KMS-11 (cell line): ENCODE results near the gene COA1.

ENCODE experiments used
- H2AFZ ChIP-seq: fragments of 200-600 bp; sonication (generic); 2 replicates; pipeline ENCODE4 v1.6.1; 2016; ENCODE audit warnings: antibody characterized with exemption, mixed run types, low read depth
- H3K27ac ChIP-seq: fragments of 200-600 bp; sonication (generic); 2 replicates; pipeline ENCODE4 v1.6.1; 2016; ENCODE audit warnings: mild to moderate bottlenecking, mixed run types
- H3K27me3 ChIP-seq: fragments of 200-600 bp; sonication (generic); 2 replicates; pipeline ENCODE4 v1.6.1; 2017; ENCODE audit warnings: mild to moderate bottlenecking, low read depth, mixed run types, moderate library complexity; ENCODE audit not compliant: insufficient read depth
- H3K36me3 ChIP-seq: fragments of 200-600 bp; sonication (generic); 2 replicates; pipeline ENCODE4 v1.6.1; 2017; ENCODE audit warnings: mild to moderate bottlenecking, mixed run types; ENCODE audit not compliant: insufficient read depth
- H3K4me1 ChIP-seq: fragments of 200-600 bp; sonication (generic); 2 replicates; pipeline ENCODE4 v1.6.1; 2016; ENCODE audit warnings: mild to moderate bottlenecking, low read depth, mixed run types; ENCODE audit not compliant: poor library complexity, severe bottlenecking
- H3K4me2 ChIP-seq: fragments of 200-600 bp; sonication (generic); 2 replicates; pipeline ENCODE4 v1.7.0; 2016; ENCODE audit warnings: mild to moderate bottlenecking, mixed run types
- H3K4me3 ChIP-seq: fragments of 200-600 bp; sonication (generic); IDR thresholded peaks from 2 replicates; pipeline ENCODE4 v1.6.1; 2017; ENCODE audit warnings: low read depth, low read length, mixed read lengths; ENCODE audit not compliant: insufficient read depth
- H3K79me2 ChIP-seq: fragments of 200-600 bp; sonication (generic); 2 replicates; pipeline ENCODE4 v1.6.1; 2016; ENCODE audit warnings: low read depth, mixed run types; ENCODE audit not compliant: insufficient read depth
- H3K9ac ChIP-seq: fragments of 200-600 bp; sonication (generic); 2 replicates; pipeline ENCODE4 v1.6.1; 2016; ENCODE audit warnings: mild to moderate bottlenecking, mixed run types
- H4K20me1 ChIP-seq: fragments of 200-600 bp; sonication (generic); 2 replicates; pipeline ENCODE4 v1.6.1; 2016; ENCODE audit warnings: mild to moderate bottlenecking, mixed run types; ENCODE audit not compliant: insufficient read depth
- TF ChIP-seq, protein P1 (sequence below): fragments of 200-600 bp; sonication (generic); conservative IDR thresholded peaks from 2 replicates; pipeline ENCODE4 v1.6.1; 2017; ENCODE audit warnings: low read depth, mild to moderate bottlenecking, antibody characterized with exemption, low read length, moderate library complexity, mixed read lengths

COA1 gene

DNA sequence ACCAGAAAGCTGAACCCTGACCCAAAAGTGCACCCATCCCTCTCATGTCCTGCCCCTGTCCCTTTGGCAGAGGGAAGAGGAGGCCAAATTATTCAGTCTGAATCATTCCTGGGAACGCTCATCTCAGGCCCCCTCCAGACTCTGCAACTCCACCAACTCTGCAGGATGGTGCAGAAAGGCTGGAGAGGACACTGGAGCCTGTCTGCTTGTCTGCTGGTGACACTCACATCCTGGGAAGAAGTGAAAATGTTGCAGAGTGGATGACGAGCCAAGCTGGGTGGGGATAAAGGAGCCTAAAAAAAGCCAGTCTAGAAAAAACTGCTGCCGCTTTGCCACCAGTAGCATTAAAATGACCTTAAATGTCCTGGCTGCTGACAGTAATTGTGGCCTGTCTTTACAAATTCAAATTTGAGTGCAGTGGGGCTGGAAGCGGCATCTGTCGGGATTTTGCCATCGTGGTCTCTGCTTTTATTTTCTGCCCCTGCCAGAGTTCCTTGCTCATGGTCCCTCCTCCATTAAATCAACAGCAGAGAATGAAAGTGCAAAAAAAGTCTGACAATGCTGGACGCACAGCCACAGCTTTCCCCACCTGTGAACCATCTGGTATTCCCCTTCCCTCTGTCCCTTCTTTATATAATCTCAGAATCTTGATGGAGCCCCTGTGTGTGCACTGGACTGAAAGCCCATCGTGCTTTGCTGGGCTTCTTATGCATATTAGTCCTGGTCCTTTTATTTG lies 82.6 kb downstream of the COA1 start:
- H3K4me3 ChIP-seq, result no peak overlapping the region
- H4K20me1 ChIP-seq, result no peaks in the 10 kb centered on the region
- peak overlapping the region; percentile 10; the same call in 1 of the 2 replicates for H3K9ac ChIP-seq
- peaks cover 77% of the 10 kb centered on the region for H3K4me1 ChIP-seq
- no peak overlapping the region for H2AFZ ChIP-seq
- H3K4me2 ChIP-seq, result peak overlapping the region; percentile 93
- no peaks in the 10 kb centered on the region for H3K27me3 ChIP-seq
- TF ChIP-seq, protein P1, sequence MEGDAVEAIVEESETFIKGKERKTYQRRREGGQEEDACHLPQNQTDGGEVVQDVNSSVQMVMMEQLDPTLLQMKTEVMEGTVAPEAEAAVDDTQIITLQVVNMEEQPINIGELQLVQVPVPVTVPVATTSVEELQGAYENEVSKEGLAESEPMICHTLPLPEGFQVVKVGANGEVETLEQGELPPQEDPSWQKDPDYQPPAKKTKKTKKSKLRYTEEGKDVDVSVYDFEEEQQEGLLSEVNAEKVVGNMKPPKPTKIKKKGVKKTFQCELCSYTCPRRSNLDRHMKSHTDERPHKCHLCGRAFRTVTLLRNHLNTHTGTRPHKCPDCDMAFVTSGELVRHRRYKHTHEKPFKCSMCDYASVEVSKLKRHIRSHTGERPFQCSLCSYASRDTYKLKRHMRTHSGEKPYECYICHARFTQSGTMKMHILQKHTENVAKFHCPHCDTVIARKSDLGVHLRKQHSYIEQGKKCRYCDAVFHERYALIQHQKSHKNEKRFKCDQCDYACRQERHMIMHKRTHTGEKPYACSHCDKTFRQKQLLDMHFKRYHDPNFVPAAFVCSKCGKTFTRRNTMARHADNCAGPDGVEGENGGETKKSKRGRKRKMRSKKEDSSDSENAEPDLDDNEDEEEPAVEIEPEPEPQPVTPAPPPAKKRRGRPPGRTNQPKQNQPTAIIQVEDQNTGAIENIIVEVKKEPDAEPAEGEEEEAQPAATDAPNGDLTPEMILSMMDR, result no peak
- peaks cover 41% of the 10 kb centered on the region; the same call in 1 of the 2 replicates for H3K79me2 ChIP-seq
- H3K27ac ChIP-seq, result peak overlapping the region; percentile 67
- H3K36me3 ChIP-seq, result no peaks in the 10 kb centered on the region; the same call in 1 of the 2 replicates

DNA sequence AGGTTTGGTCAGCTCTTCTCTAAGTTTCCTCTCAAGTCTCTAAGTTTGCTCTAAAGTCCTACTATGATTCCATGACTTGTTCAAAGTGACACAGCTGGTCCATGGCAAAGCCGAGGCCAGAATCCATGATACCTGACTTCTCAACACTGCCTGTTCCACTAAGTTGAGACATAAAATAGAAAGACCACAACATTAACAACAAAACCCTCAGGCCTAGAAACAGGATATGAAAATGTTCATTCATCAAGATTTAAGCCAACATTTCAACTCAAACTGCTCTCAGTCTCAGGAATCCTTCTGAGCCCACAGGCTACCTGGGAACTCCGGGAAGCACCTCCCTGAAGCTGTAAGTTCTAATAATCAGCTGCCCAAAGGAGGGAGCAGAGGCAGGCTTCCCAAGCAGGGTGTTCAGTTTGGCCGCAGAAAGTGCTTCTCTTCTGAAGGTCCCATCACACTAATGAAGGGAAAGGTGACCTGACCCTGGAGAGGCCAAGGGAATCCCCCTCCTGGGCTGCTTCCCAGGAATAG lies 83.6 kb downstream of the COA1 start:
- Histone ChIP-seq H3K27me3 (no peaks in the 10 kb centered on the region), H3K4me2 (peak overlapping the region; percentile 93), H3K27ac (peak overlapping the region; percentile 67; the same call in 1 of the 2 replicates), H2AFZ (no peak overlapping the region), H4K20me1 (no peaks in the 10 kb centered on the region), H3K79me2 (peaks cover 32% of the 10 kb centered on the region; the same call in 1 of the 2 replicates), H3K4me1 (peaks cover 67% of the 10 kb centered on the region), H3K4me3 (no peak overlapping the region), H3K9ac (no peak overlapping the region), H3K36me3 (no peaks in the 10 kb centered on the region; the same call in 1 of the 2 replicates)
- TF ChIP-seq, protein P1, result no peak

DNA sequence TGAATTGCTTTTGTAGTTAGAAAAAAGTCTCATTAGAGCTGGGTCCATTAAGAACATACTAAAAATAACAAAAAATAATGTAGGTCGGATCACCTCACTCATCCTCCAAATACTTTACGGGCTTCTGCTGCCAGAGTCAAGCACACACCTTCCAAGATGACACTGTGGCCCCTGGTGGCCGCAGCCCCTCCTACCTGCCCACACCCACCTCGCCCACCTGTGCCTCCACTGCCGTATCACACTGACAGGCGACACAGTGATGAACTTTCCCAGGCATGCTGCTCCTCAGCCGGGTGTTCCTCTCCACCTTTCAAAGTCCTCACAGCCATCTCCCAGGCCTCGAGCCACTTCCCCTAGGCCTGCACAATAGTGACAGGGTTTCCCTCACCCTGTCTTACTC lies 85.5 kb downstream of the COA1 start:
- H3K4me2 ChIP-seq, result no peak overlapping the region
- H3K9ac ChIP-seq, result no peak overlapping the region
- H3K4me3 ChIP-seq, result no peak overlapping the region
- TF ChIP-seq, protein P1, result no peak
- no peak overlapping the region for H3K27ac ChIP-seq
- no peaks in the 10 kb centered on the region for H4K20me1 ChIP-seq
- H3K4me1 ChIP-seq, result peaks cover 48% of the 10 kb centered on the region
- peaks cover 23% of the 10 kb centered on the region; the same call in 1 of the 2 replicates for H3K79me2 ChIP-seq
- no peaks in the 10 kb centered on the region; the same call in 1 of the 2 replicates for H3K36me3 ChIP-seq
- H2AFZ ChIP-seq, result no peak overlapping the region
- no peaks in the 10 kb centered on the region for H3K27me3 ChIP-seq

DNA sequence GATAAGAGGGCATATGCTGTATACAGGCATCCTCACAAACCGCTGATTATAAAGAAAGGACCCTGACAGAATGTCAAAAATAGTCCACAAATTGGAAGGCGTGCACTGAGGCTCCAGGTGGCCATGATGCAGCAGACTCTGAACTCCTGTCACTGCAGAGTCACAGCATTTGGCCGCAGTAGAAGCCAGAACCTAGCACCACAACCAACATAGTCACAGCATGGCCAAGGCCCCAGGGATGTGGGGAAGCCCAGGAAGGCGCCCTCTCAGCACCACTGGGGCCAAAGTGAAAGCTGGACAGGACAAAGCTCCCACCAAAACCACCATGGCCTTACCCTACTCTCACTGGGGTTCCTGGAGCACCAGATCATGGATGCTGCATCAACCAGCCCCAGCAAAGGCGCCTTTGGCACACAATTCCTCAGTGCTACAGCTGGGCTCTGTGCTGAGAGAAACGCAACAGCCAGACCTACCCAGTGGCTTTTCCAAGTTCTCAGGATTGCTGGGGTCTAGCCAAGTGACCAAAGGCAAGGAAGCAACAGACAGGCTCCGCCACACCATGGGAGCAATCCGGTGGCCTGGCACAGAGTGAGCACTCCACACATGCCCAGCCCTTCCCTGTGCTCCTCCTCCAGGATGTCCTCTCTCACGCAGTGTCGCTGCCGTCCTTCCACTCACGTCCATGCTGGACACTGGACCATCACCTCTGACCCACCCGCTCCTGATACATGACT lies 86.3 kb downstream of the COA1 start:
- no peak overlapping the region for H3K4me3 ChIP-seq
- no peaks in the 10 kb centered on the region; the same call in 1 of the 2 replicates for H3K36me3 ChIP-seq
- peaks cover 23% of the 10 kb centered on the region; the same call in 1 of the 2 replicates for H3K79me2 ChIP-seq
- H2AFZ ChIP-seq, result no peak overlapping the region
- H3K4me1 ChIP-seq, result peaks cover 41% of the 10 kb centered on the region
- no peak overlapping the region for H3K9ac ChIP-seq
- H3K4me2 ChIP-seq, result no peak overlapping the region
- no peaks in the 10 kb centered on the region for H3K27me3 ChIP-seq
- H4K20me1 ChIP-seq, result no peaks in the 10 kb centered on the region
- no peak overlapping the region for H3K27ac ChIP-seq
- TF ChIP-seq, protein P1, result no peak
